ENCODE measurements around the gene LRRC53.

Gene LRRC53

DNA sequence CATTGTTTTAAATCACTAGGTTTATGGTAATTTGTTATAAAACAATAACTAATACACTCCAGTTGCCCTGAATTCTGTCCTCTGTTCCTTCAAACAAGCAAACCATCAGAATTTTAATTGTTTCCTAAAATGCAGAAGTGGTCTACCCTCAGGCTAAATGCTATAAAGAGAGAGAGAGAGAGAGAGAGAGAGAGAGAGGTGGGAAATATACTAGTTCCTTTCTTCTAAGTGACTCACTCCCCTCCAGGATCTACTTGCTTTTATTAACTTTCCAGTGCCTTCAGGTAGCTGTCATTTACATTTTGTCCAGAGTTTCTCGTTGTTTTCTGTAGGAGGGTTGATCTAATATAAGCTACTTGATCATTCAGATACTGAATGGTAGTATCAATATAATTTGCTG lies 26.4 kb downstream of the LRRC53 start:
- no peak for DNase-seq

DNA sequence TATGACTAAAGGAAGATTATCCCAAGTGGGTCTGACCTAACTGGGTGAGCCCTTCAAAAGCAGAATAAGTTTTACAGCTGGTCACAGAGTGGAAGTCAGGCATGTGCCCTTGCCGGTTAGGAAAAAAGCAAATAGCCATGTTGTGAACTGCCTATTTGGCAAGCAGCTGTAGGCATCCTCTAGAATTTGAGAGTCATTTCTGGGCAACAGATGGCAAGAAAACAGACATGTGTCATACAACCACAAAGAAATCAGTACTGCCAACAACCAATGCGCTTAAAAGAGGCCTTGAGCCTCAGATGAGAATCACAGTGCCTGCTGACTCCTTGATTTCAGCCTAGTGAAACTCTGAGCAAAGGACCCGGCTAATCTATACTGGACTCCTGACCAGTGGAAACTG lies 26.8 kb downstream of the LRRC53 start:
- DNase-seq, result no peak

DNA sequence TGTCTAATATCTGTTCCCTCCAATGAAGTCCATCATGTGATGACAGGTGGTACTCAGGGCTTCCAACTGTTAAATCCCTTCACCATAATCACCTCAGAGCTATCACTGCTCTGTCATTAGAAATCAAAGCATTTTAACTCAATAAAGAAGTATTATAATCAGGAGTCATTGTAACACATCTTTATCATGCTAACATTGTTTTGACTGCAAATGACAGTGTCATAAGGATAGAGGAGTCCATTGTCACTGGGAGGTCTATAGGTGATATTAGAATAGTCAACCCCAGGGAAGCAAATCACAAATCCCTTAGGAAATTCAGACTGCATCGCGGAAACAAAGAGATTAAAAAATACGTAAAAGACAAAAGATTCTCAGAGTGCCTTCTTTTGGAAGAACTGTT lies 30.8 kb downstream of the LRRC53 start:
- DNase-seq, result no peak

DNA sequence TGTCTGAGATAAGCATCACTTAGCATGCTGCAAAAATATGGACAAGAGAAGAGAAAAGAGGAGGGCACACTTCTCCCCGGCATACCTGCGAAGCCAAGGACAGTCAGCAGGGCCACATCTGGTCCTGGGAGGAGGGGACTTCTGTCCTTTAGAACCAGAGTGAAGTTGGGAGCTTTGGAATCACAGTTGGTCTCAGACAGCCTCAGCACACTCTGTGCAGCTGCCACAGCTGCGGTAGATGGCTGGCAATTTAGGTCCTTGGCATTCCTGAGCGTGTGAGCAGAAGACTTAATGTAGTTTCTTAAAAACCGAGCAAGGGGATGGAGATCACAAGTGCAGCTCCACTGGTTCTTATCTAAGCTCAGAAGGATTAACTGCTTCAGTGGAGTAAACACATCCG lies 32.3 kb downstream of the LRRC53 start:
- DNase-seq, result no peak

DNA sequence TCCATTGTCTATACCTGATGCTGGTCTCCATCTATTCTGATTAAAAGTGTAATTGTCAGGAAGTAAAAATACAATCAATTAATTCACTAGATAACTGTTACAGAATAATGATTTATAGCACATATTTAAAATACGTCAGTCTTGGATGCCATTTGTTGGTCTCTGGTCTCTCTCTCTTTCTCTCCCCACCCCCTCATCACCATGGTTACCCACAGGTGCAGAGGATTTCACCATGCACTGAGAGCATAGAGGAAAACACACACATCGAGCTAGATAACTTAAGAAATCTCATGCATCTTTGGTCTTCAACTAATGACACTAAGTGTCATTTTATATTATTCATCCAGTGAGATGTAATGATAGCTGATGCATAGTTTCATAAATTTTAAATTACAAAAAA lies 33.4 kb downstream of the LRRC53 start:
- DNase-seq, result no peak

DNA sequence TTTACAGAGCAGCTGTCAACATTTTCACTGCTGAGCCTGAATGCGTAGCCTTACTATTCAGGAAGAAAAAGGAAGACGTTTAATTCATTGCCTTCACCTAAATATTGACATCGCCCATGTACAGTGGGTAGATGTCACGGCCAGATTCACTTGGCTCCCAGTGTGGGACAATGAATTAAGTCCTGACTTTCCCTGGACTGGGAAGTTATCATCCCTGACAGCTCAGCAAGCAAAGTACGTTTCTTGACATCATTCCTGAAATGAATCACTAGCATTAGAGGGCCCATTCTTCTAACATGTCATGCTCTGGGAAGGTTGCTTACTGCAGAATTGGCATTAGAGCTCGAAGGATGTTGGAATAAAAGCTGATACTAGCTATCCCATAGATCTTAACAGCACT lies 37.8 kb downstream of the LRRC53 start:
- DNase-seq, result no peak

DNA sequence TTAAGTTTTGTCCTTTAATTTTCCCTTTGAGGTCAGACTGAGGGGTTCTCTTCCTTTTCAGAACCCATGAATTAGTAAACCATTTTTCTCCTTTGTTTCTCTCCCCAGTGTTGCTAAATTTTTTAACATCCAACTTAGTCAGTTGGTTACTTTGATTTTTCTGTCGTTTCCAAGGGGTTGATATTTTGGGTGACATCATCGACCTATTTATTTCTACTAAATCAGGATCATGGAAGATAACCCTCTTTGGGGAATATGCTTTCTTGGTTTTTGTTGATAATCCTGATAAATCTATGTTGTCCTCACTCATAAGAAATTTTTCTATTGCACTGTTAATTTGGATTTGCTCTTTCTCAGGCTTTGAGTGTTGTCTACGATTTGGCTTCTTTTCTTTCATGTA lies 40.9 kb downstream of the LRRC53 start:
- DNase-seq, result no peak

DNA sequence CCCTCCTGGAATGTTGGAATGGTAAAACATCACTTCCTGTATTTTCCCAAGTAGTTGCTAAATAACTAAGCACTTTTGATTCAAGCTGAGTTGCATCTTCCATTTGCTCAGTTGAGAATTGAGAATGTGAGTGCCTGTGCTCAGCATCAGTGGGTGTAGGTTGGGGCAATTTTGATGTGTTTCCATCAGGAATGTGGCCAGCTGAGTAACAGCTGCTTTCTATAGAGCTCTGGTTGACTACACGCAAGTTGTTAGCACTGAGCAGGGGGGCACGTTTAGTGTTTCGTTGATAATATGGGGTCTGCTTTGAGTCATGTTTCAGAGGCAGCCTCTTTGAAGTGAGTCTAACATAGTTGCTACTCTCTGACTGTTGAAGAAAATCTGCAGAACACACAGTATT lies 41.5 kb downstream of the LRRC53 start:
- DNase-seq, result no peak

DNA sequence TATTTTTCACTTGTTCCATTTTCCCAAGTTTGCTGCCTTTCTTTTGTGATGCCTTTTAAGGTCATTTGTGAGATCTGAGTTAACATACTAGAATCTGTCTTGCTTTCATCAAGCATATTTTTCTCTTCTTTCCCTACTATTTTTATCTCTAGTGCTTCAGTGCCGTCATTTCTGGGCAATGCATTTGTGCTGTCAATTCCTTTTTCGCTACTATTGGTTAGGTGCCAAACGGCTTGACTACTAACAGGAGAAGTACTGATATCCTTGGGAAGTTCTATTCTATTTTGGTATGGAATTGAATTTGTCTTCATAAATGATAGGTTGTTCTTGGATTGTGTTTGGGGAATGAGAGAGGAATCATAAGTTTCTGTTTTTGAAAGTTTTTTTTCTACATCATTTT lies 42.2 kb downstream of the LRRC53 start:
- DNase-seq, result no peak

DNA sequence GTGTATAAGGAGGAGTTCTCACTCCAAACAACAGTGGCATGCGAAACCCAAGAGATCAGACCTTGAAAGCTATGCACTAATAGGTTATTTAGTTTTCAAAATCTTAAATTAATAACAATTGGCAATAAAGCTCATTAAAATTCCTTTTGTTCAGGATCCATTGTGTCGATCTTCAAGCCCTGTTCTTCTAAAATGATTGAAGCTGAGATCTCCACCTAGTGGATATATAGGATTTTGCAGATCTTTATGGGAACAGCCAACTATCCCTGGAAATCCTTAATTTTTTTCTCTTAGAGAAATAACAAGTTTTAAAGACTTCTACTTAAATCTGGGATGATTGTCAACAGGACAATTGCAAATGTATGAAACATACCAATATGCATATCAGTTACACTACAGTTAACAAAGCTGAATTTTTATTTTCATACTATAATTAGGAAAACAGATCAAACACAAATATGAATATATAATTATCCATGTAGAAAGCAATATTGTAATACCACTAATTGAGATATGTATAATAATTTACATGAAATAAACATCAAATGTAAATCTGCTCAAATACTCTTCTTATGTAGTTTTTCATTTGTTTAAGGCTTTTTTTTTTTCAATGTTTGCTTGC lies 43.3 kb downstream of the LRRC53 start:
- DNase-seq, result peak; percentile 2

DNA sequence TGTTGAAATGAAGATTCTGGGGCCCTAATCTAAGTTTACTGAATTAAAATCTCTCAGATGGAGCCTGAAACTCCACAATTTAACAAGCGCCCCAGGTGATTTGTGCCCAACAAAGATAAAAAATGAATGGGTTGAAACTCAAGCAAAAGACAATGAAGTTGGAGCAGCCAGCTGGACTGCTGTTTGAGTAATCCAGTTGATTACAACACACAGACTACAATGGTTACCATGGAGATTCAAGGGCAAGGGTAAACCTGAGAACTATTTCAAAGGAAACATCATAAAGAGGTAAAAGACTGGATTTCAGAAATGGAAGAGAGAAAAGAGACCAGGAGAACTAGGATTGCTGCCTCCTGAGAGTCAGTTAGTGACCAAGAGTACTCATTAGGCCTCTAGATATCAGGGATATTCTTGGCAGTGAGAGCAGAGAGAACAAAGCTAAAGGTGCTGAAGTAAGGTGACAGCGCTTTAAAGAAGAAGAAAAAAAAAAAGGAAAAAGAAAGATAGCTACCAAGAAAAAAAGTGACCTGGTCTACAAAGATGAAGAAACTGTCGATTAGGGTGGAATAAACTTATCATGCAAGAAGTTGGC lies 44.5 kb downstream of the LRRC53 start:
- DNase-seq, result no peak

DNA sequence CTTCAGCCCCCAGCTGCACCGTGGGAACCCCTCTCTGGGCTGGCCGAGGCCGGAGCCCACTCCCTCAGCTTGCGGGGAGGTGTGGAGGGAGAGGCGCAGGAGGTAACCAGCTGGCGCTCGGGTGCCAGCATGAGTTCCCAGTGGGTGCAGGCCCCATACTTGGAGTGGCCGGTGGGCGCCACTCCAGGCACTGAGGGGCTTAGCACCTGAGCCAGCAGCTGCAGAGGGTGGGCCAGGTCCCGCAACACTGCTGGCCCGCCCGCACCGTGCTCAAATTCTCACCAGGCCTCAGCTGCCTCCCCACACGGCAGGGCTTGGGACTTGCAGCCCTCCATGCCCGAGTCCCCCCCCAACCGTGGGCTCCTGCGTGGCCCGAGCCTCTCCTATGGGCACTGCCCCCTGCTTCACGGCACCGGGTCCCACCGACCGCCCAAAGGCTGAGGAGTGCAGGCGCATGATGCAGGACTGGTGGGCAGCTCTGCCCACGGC lies 47.2 kb downstream of the LRRC53 start:
- DNase-seq, result no peak

DNA sequence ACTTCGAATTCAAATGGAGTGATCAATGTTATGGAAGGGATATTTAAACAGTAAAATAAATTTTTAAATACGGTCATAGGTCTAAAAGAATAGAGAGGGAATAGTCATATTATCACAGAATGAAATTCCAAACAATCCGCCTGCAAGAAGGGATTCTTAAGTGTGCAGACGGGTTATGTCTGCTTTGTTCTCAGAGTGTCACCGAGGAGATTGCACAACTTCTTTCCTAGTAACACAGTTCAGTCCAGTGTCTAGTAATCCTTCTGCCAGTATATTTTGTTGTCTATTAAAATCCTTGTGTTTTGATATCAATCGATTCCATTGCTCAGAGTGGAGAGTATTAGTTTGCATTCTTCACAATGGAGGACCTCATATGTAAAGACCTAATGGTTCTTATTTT lies 48.4 kb downstream of the LRRC53 start:
- no peak for DNase-seq

DNA sequence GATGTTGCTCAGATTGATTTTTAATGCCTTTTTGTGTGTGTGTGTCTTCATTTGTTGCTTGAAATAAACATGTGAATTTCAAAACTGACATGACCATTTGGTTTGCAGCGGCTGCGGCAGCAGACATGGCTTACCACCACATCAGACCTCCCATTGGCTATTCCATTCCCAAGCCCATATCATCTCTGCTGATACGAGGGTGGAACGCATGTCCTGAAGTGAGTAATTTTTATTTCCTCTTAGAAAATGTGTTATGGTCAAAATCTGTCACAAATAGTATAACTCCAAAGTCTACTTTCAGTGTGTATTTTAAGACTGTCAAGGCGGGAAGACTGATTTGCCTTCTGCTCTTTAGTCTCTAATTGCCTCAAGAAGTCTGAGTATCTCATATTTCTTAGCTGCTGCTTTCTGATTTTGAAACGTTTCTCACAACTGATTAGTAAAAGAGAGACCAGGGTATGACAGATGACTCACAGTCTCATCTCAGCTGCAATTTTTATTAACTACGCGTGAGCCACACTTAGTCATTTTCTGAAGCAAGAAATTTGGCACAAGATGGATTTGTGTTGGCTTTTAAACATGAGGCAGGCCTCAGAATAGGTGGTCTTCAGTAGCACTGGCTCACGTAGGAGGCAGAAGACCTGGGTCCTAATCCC lies 49.0 kb downstream of the LRRC53 start:
- DNase-seq, result no peak

DNA sequence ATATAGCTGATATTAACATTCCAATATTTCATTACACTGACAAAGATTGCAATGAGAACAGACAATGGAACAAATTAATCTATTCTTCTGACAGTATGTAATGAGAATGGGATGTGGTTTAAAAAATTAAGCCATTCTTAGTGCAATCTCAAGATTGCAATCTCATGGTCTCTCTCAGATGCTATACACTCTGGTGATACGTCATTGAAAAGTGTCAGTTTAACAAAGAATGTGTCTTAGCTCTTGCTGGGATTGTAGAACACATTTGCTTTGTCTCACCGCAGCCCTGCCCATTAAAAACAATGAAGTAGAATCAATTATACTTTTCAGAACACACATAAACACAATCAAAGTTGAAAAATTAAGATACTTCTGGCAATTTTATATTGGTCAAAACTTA lies 55.2 kb downstream of the LRRC53 start:
- no peak for DNase-seq

DNA sequence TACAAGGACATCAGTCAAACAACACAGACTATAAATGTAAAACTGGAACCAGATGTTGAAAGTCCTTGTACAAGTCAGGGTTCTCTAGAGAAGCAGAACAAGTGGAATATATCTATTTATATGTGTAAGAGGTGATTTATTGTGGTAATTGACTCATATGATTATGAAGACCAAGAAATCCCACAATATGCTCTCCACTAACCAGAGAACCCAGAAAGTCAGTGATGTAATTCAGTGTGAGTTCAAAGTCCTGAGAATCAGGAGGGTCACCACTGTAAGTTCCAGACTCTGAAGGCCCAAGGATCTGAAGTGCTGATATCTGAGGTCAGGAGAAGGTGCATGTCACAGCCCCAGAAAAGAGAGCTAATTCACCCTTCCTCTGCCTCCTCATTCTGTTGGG lies 57.0 kb downstream of the LRRC53 start:
- DNase-seq, result no peak

DNA sequence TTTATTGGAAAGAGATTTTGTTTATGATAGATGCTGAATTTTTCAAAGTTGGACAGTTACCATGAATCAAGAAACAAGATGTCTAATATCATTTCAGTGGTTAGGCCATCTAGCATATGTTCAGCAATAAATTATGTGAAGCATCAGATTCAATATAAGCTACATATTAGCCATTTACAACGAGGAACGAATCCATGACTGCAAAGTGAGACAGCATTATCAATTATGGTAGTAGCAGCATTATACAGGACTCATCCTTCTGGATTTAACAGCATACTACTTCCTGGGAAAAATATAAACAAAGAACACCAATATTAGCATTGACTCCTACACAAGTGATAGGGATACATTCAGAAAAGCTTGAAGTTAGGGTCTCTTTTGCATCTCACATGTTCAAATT lies 59.1 kb downstream of the LRRC53 start:
- DNase-seq, result no peak

DNA sequence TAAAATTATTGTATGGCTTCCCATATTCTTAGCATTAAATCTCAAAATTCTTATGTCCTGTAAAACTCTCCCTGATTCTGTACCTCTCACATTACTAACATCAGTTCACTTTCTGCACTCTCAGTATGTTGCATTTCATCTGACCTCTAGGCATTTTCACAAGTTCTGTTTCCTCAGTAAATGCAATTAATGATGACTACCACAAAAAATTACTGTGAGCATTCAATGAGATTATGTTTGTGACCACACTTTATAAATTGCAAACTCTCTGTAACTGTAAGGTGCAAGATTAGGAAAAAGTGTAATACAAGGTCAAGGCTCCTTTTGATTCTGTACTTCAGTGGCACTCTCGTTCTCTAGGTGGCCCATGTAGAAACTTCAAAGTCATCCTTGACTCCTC lies 60.4 kb downstream of the LRRC53 start:
- DNase-seq, result no peak

DNA sequence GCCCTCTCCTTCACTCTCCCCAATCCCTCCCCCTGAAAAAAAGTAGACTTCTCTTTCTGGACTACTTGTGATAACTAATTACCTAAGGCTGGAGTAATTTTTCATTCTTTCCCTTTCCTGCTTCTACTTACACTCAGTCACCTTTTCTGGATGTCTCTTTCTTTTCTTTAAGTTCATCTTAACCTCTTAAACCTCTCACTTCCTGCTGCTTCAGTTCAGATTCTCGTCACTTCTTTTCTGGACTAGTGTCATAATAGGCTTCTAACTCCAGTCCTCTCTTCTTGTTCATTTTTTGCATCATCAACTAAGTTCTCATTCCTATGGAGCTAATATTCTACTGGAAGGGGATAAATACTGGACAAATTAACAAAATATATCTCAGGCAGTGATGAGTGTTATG lies 75.4 kb downstream of the LRRC53 start:
- DNase-seq, result no peak

DNA sequence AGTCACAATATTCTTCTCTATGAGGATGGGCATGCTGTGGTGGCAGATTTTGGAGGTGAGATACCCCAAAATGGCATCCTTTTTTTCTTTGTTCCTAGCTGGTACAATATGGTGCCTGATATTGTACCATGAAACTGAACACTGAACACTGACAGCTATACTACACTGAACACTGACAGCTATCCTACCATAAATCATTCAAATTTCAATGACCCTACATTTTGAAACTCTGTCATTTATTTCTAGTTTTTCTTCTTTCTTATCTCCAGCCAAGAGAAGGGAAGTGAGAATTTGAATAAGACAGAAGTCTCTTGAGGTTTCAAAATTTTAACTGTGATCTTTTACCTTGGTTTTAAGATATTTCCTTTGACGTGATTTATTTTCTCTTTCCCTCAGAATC lies 76.3 kb downstream of the LRRC53 start:
- DNase-seq, result no peak

DNA sequence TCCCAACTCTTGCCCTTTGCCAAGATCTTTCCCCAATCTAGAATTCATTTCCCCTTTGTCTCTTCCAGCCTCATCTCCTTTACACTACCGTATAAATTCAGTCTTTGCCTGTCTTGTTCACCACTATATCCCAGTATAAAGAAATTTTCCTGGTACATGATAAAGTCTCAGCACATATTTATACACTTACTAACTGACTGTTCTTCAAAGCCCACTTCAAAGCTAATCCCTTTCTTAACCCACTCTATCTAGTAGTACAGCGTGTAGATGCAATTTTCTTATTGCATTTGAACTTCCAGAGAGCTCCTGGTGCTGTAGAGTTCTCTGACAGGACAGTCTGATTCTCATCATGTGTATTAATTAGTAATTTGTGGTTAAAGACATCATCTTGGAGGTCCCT lies 78.1 kb downstream of the LRRC53 start:
- no peak for DNase-seq

DNA sequence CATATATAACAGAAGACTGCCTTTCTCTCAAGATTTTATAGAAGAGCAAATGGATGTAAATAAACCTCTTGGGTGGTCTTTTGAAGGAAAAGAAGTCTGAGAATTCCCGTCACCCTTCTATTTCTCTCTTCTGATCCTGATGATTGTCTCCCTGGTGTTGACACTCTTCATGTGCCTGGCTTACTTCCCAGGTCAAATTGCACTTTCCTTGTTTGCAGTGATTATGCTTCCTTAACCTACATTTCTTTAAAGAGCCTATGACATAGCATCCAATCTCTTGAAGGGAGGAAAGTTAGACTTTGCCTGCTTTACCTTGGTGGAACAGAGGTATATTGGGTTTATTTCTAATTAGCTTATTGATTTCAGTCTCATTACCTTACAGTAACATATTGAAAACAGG lies 80.1 kb downstream of the LRRC53 start:
- DNase-seq, result no peak

DNA sequence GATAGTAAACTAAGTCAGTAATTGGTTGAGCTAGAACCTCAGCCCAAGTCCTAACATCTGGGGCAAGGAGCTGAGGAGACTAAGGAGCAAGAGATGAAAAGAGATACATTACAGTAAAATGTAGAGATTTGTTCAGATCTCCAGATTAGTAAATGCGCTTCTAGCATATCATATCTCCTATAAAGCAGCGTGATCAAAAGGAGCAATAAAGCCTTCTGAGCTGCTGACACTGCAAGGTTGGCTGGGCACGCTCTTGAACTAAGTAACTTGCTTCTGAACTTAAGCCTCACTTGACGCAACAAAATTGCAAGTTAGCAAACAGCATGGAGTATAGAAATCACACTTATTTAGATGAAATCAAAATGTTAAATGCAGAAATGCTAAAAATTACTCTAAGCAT lies 80.9 kb downstream of the LRRC53 start:
- no peak for DNase-seq

DNA sequence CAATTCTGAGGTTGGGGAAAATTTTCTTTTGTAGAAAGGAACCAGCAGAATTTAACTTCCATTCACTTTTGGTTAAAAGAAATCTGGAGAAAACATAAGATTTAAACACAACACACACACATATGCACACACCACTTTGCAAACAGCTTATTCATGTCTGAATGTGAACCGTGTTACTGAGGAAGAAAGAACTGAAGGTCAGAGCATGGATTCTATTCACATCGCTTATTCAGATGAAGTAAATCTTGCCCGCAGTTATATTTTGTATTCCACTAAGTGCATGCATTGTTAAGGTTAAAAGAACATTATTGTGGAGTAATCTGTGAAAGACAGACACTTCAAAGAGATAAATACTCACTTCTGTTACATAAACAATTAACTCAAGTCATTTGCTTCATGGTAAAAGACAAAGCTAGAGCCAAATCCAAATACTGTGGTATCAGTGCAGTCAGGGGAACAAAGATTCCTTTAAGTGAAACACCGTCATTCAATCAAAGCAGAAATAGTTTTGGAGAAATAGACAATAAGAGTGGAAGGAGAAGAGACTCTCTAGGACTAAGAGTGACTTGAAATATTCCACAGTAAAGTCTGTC lies 82.0 kb downstream of the LRRC53 start:
- DNase-seq, result no peak

Measured in CD4-positive, alpha-beta T cell treated with Interleukin-12 subunit alpha and Interleukin-12 subunit beta, for 1 hour (primary cell).